Measurements from ENCODE around the gene KRCC1. TPM values are rescaled to one million over a fixed set of nuclear protein-coding genes. Genes with fewer than 3 reads are reported as not detected.
A peak's percentile ranks its signal among the peaks of the same experiment; 100 is the strongest.

Gene KRCC1
- total RNA-seq, 2 donors from 2014 or later = 9.2 to 14.8 TPM

GRCh38 chr2:88016086-88016959 lies 39.3 kb downstream of the KRCC1 start, which contains the start of gene RNU2-63P:
Gene RNU2-63P, minus strand, starts transcription at chr2:88016547.
- peak within 1 kb of the TSS; percentile 79 to 97 (median 90) for H3K27ac ChIP-seq
- intact Hi-C loops (cut with DNase I) = no loop called here
- 4% methylated on average over 33 of the region's 34 CpGs for WGBS, 2 donors

GRCh38 chr2:88011011-88011410 lies 44.6 kb downstream of the KRCC1 start:
- Histone ChIP-seq H3K9me3 (no peaks in the 10 kb centered on the region), H3K27me3 (no peaks in the 10 kb centered on the region), H3K36me3 (replicated peaks in 1 of 2; ENCODE audit: insufficient read depth in 1 of 2, low read depth in 2 of 2) (no peaks in the 10 kb centered on the region), H3K4me3 (no peak overlapping the region), H3K4me1 (peaks cover 8% of the 10 kb centered on the region), H3K27ac (no peak overlapping the region)
- no peak for DNase-seq
- TF ChIP-seq CTCF (IDR thresholded peaks at IDR 0.05) (no peak), POLR2A (IDR thresholded peaks at IDR 0.05) (no peak)
- 69 to 81% methylated on average over 1 of the region's 1 CpG for WGBS, 2 donors
- no peak for ATAC-seq
- intact Hi-C loops (cut with DNase I) = no loop called here

More at GRCh38 chr2:88016086-88016959, 39.3 kb downstream of the KRCC1 start, which contains the start of gene RNU2-63P:
- H3K27me3 ChIP-seq = no peaks in the 10 kb centered on the region
- ATAC-seq (peak; percentile 93), DNase-seq (peak; percentile 77 to 83 (median 81))
- peaks cover 22% of the 10 kb centered on the region for H3K4me1 ChIP-seq
- no peaks in the 10 kb centered on the region for H3K9me3 ChIP-seq
- peak within 1 kb of the TSS; percentile 30 to 69 for H3K4me3 ChIP-seq
- H3K36me3 ChIP-seq (replicated peaks in 1 of 2; ENCODE audit: insufficient read depth in 1 of 2, low read depth in 2 of 2) = no peaks in the 10 kb centered on the region
- TF ChIP-seq POLR2A (IDR thresholded peaks at IDR 0.05) = peak; percentile 19 to 99 (median 95)
- peak in 1 of 7 experiments; percentile 4 for TF ChIP-seq CTCF (IDR thresholded peaks at IDR 0.05)

GRCh38 chr2:88010136-88010535 lies 45.4 kb downstream of the KRCC1 start:
- WGBS, 2 donors = 93 to 100% methylated on average over 1 of the region's 1 CpG
- H3K36me3 ChIP-seq (replicated peaks in 1 of 2; ENCODE audit: insufficient read depth in 1 of 2, low read depth in 2 of 2) = no peaks in the 10 kb centered on the region
- H3K4me3 ChIP-seq = no peak overlapping the region
- H3K27ac ChIP-seq = no peak overlapping the region
- no peaks in the 10 kb centered on the region for H3K27me3 ChIP-seq
- H3K4me1 ChIP-seq = no peaks in the 10 kb centered on the region
- TF ChIP-seq POLR2A (IDR thresholded peaks at IDR 0.05) (no peak), CTCF (IDR thresholded peaks at IDR 0.05) (no peak)
- DNase-seq = no peak
- ATAC-seq = no peak
- intact Hi-C loops (cut with DNase I) = no loop called here
- H3K9me3 ChIP-seq = no peaks in the 10 kb centered on the region

- Histone ChIP-seq H3K4me1 (no peaks in the 10 kb centered on the region), H3K36me3 (replicated peaks in 1 of 2; ENCODE audit: insufficient read depth in 1 of 2, low read depth in 2 of 2) (no peaks in the 10 kb centered on the region), H3K9me3 (no peaks in the 10 kb centered on the region), H3K27me3 (no peaks in the 10 kb centered on the region), H3K4me3 (no peak overlapping the region), H3K27ac (no peak overlapping the region)
- ATAC-seq = no peak
- WGBS, 2 donors = 92 to 93% methylated on average over 16 of the region's 16 CpGs
- intact Hi-C loops (cut with DNase I) = no loop called here
- TF ChIP-seq POLR2A (IDR thresholded peaks at IDR 0.05) (no peak), CTCF (IDR thresholded peaks at IDR 0.05) (no peak)
- no peak for DNase-seq
These were observed 48.6 kb downstream of the KRCC1 start for GRCh38 chr2:88006912-88007439.
